ENCODE results near the gene CTSC.

Gene CTSC

GRCh38 chr11:88317536-88317935 is 20.0 kb downstream of the CTSC start:
- H3K36me3 Mint-ChIP-seq (ENCODE audit: low read depth) = peaks cover 79% of the 10 kb centered on the region
- H3K4me3 Mint-ChIP-seq = no peak overlapping the region
- DNase-seq = no peak
- H3K4me1 Mint-ChIP-seq (ENCODE audit: low read depth) = peaks cover 45% of the 10 kb centered on the region
- no peak overlapping the region for H3K27ac Mint-ChIP-seq
- H3K9me3 Mint-ChIP-seq = no peaks in the 10 kb centered on the region
- no peaks in the 10 kb centered on the region for H3K27me3 Mint-ChIP-seq

GRCh38 chr11:88315981-88316441 is 21.5 kb downstream of the CTSC start:
- DNase-seq = no peak
- peaks cover 33% of the 10 kb centered on the region for H3K4me1 Mint-ChIP-seq (ENCODE audit: low read depth)
- no peaks in the 10 kb centered on the region for H3K9me3 Mint-ChIP-seq
- H3K4me3 Mint-ChIP-seq = no peak overlapping the region
- peaks cover 79% of the 10 kb centered on the region for H3K36me3 Mint-ChIP-seq (ENCODE audit: low read depth)
- no peaks in the 10 kb centered on the region for H3K27me3 Mint-ChIP-seq
- H3K27ac Mint-ChIP-seq = no peak overlapping the region

- Mint-ChIP-seq H3K4me1 (ENCODE audit: low read depth) (peaks cover 28% of the 10 kb centered on the region), H3K36me3 (ENCODE audit: low read depth) (peaks cover 81% of the 10 kb centered on the region), H3K27ac (no peak overlapping the region), H3K4me3 (no peak overlapping the region), H3K9me3 (no peaks in the 10 kb centered on the region), H3K27me3 (no peaks in the 10 kb centered on the region)
- DNase-seq = no peak
Measured at GRCh38 chr11:88315015-88315414, 22.5 kb downstream of the CTSC start.

- DNase-seq = no peak
- Mint-ChIP-seq H3K27me3 (no peaks in the 10 kb centered on the region), H3K36me3 (ENCODE audit: low read depth) (peaks cover 89% of the 10 kb centered on the region), H3K9me3 (no peaks in the 10 kb centered on the region), H3K4me1 (ENCODE audit: low read depth) (peaks cover 27% of the 10 kb centered on the region), H3K27ac (no peak overlapping the region), H3K4me3 (no peak overlapping the region)
Measured at GRCh38 chr11:88313441-88313840, 24.1 kb downstream of the CTSC start.

- DNase-seq = no peak
- Mint-ChIP-seq H3K27ac (no peak overlapping the region), H3K36me3 (ENCODE audit: low read depth) (peaks cover 89% of the 10 kb centered on the region), H3K27me3 (no peaks in the 10 kb centered on the region), H3K4me1 (ENCODE audit: low read depth) (peaks cover 30% of the 10 kb centered on the region), H3K9me3 (no peaks in the 10 kb centered on the region), H3K4me3 (no peak overlapping the region)
Measured at GRCh38 chr11:88312628-88313027, 24.9 kb downstream of the CTSC start.

- Mint-ChIP-seq H3K27ac (no peak overlapping the region), H3K36me3 (ENCODE audit: low read depth) (peaks cover 92% of the 10 kb centered on the region), H3K27me3 (no peaks in the 10 kb centered on the region), H3K4me3 (no peak overlapping the region), H3K4me1 (ENCODE audit: low read depth) (peaks cover 31% of the 10 kb centered on the region), H3K9me3 (no peaks in the 10 kb centered on the region)
- no peak for DNase-seq
Measured at GRCh38 chr11:88310246-88310645, 27.3 kb downstream of the CTSC start.

- Mint-ChIP-seq H3K36me3 (ENCODE audit: low read depth) (peaks cover 93% of the 10 kb centered on the region), H3K4me1 (ENCODE audit: low read depth) (peaks cover 35% of the 10 kb centered on the region), H3K9me3 (no peaks in the 10 kb centered on the region), H3K27ac (peak overlapping the region; percentile 34), H3K27me3 (no peaks in the 10 kb centered on the region), H3K4me3 (no peak overlapping the region)
- DNase-seq = no peak
Measured at GRCh38 chr11:88308576-88308975, 29.0 kb downstream of the CTSC start.

GRCh38 chr11:88307749-88308425 is 29.6 kb downstream of the CTSC start:
- no peak overlapping the region for H3K4me3 Mint-ChIP-seq
- H3K27ac Mint-ChIP-seq = no peak overlapping the region
- H3K27me3 Mint-ChIP-seq = no peaks in the 10 kb centered on the region
- H3K9me3 Mint-ChIP-seq = no peaks in the 10 kb centered on the region
- peaks cover 93% of the 10 kb centered on the region for H3K36me3 Mint-ChIP-seq (ENCODE audit: low read depth)
- H3K4me1 Mint-ChIP-seq (ENCODE audit: low read depth) = peaks cover 36% of the 10 kb centered on the region
- DNase-seq = no peak

- Mint-ChIP-seq H3K4me3 (no peak overlapping the region), H3K27ac (no peak overlapping the region), H3K9me3 (no peaks in the 10 kb centered on the region), H3K27me3 (no peaks in the 10 kb centered on the region), H3K36me3 (ENCODE audit: low read depth) (peaks cover 92% of the 10 kb centered on the region), H3K4me1 (ENCODE audit: low read depth) (peaks cover 39% of the 10 kb centered on the region)
- DNase-seq = no peak
Measured at GRCh38 chr11:88306785-88307184, 30.8 kb downstream of the CTSC start.

- Mint-ChIP-seq H3K36me3 (ENCODE audit: low read depth) (peaks cover 92% of the 10 kb centered on the region), H3K27ac (peak overlapping the region; percentile 50), H3K9me3 (no peaks in the 10 kb centered on the region), H3K4me3 (no peak overlapping the region), H3K4me1 (ENCODE audit: low read depth) (peaks cover 52% of the 10 kb centered on the region), H3K27me3 (no peaks in the 10 kb centered on the region)
- no peak for DNase-seq
Measured at GRCh38 chr11:88305430-88305829, 32.1 kb downstream of the CTSC start.

GRCh38 chr11:88304352-88304751 is 33.2 kb downstream of the CTSC start:
- Mint-ChIP-seq H3K36me3 (ENCODE audit: low read depth) (peaks cover 96% of the 10 kb centered on the region), H3K9me3 (no peaks in the 10 kb centered on the region), H3K27me3 (no peaks in the 10 kb centered on the region), H3K27ac (no peak overlapping the region), H3K4me3 (no peak overlapping the region), H3K4me1 (ENCODE audit: low read depth) (peaks cover 52% of the 10 kb centered on the region)
- DNase-seq = no peak

- H3K4me3 Mint-ChIP-seq = no peak overlapping the region
- H3K9me3 Mint-ChIP-seq = no peaks in the 10 kb centered on the region
- peak overlapping the region; percentile 64 for H3K27ac Mint-ChIP-seq
- DNase-seq = no peak
- H3K27me3 Mint-ChIP-seq = no peaks in the 10 kb centered on the region
- H3K4me1 Mint-ChIP-seq (ENCODE audit: low read depth) = peaks cover 48% of the 10 kb centered on the region
- H3K36me3 Mint-ChIP-seq (ENCODE audit: low read depth) = peaks cover 96% of the 10 kb centered on the region
Measured at GRCh38 chr11:88303037-88303436, 34.5 kb downstream of the CTSC start.

- Mint-ChIP-seq H3K27ac (peak overlapping the region; percentile 94), H3K27me3 (no peaks in the 10 kb centered on the region), H3K4me3 (peak overlapping the region; percentile 28), H3K4me1 (ENCODE audit: low read depth) (peaks cover 42% of the 10 kb centered on the region), H3K9me3 (no peaks in the 10 kb centered on the region), H3K36me3 (ENCODE audit: low read depth) (peaks cover 98% of the 10 kb centered on the region)
- DNase-seq = no peak
Measured at GRCh38 chr11:88301488-88302140, 35.9 kb downstream of the CTSC start.

GRCh38 chr11:88300888-88301487 is 36.5 kb downstream of the CTSC start:
- no peak for DNase-seq
- H3K4me1 Mint-ChIP-seq (ENCODE audit: low read depth) = peaks cover 42% of the 10 kb centered on the region
- peak overlapping the region; percentile 94 for H3K27ac Mint-ChIP-seq
- peak overlapping the region; percentile 28 for H3K4me3 Mint-ChIP-seq
- H3K36me3 Mint-ChIP-seq (ENCODE audit: low read depth) = peaks cover 98% of the 10 kb centered on the region
- no peaks in the 10 kb centered on the region for H3K9me3 Mint-ChIP-seq
- H3K27me3 Mint-ChIP-seq = no peaks in the 10 kb centered on the region

- Mint-ChIP-seq H3K4me3 (no peak overlapping the region), H3K4me1 (ENCODE audit: low read depth) (peaks cover 37% of the 10 kb centered on the region), H3K9me3 (no peaks in the 10 kb centered on the region), H3K36me3 (ENCODE audit: low read depth) (peaks cover 97% of the 10 kb centered on the region), H3K27me3 (no peaks in the 10 kb centered on the region), H3K27ac (peak overlapping the region; percentile 1)
- DNase-seq = no peak
Measured at GRCh38 chr11:88297863-88298262, 39.7 kb downstream of the CTSC start.

Data from activated T-cell treated with anti-CD3 and anti-CD28 coated beads, Interleukin-2, amount 50 U/mL, for 24 hours (primary cell).